Left ventricle myocardium inferior (tissue), 1 donor: ENCODE data around the gene AFMID. TPM values are rescaled to one million over a fixed set of nuclear protein-coding genes. Genes with fewer than 3 reads are reported as not detected.
A peak's percentile ranks its signal among the peaks of the same experiment; 100 is the strongest.

ENCODE experiments used
- DNase-seq: peaks from one replicate; pipeline ENCODE4 v3.0.0-alpha.2; 2020
- H3K27ac ChIP-seq: fragments of 200-600 bp; replicated peaks from 2 replicates; pipeline ENCODE4 v1.8.0; 2021
- H3K27me3 ChIP-seq: fragments of 200-600 bp; 2 replicates; pipeline ENCODE4 v1.8.0; 2021; ENCODE audit warnings: low read depth
- H3K36me3 ChIP-seq: fragments of 200-600 bp; 2 replicates; pipeline ENCODE4 v1.8.0; 2021
- H3K4me1 ChIP-seq: fragments of 200-600 bp; 2 replicates; pipeline ENCODE4 v1.8.0; 2021
- H3K4me3 ChIP-seq: fragments of 200-600 bp; 2 replicates; pipeline ENCODE4 v1.8.0; 2021; ENCODE audit warnings: mild to moderate bottlenecking, moderate library complexity
- H3K9me3 ChIP-seq: fragments of 200-600 bp; replicated peaks from 2 replicates; pipeline ENCODE4 v1.8.0; 2021
- intact Hi-C: fragments of 100-400 bp; cut with micrococcal nuclease; formaldehyde crosslinking; loops from one replicate; pipeline ENCODE4 v1.11.0; 2022
- total RNA-seq: library from RNA; stranded (reverse); fragmentation: NEBNext Ultra II Directional; extraction: Animal tissue kit (Norgen Biotek cat#: 25700); gene quantifications from one replicate; pipeline ENCODE4 v1.2.1, GENCODE V29; 2021
- TF ChIP-seq, protein P1 (sequence below): fragments of 200-600 bp; IDR thresholded peaks from 2 replicates; pipeline ENCODE4 v1.8.0; 2021; ENCODE audit warnings: antibody characterized with exemption, mild to moderate bottlenecking, borderline replicate concordance
- donor health status: DM: no; HTN: yes; CAD: no; lungs with severe emphysema.

Gene AFMID
- total RNA-seq, 1 donor from 2014 or later, result 22.5 TPM

DNA sequence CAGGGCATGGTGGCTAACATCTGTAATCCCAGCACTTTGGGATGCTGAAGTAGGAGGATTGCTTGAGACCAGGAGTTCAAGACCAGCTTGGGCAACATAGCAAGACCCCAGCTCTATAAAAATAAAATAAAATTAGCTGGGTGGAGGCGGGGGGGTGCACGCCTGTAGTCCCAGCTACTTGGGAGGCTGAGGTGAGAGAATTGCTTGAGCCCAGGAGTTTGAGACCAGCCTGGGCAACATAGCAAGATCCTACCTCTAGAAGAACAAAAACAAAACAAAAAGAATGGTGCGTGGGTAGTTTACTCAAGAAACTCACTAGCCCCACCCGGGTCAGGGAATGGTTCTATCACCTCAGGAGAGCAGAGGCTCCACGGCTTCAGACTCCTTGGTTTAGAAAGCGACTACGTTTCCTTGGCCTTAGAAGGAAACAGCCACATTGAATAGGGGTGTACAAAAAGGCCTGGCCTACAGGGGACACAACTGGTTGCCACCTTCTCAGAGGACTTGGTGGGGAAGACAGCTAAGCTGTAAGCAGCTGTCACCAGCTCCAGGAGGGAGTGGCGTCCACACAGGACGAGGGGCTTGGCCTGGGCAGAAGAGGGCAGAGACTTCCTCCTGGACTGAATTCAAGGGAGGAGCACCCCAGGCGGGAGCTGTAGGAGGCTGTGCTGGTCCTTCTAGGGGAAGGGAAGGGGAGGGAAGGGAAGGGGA lies 1.0 kb upstream of the AFMID start:
- Histone ChIP-seq H3K27ac (peak overlapping the region; percentile 42), H3K36me3 (peaks cover 11% of the 10 kb centered on the region), H3K9me3 (no peaks in the 10 kb centered on the region), H3K27me3 (no peaks in the 10 kb centered on the region), H3K4me3 (peak overlapping the region; percentile 66), H3K4me1 (peaks cover 35% of the 10 kb centered on the region)
- DNase-seq, result peak; percentile 43
- intact Hi-C loops, result no loop called here
- TF ChIP-seq, protein P1, sequence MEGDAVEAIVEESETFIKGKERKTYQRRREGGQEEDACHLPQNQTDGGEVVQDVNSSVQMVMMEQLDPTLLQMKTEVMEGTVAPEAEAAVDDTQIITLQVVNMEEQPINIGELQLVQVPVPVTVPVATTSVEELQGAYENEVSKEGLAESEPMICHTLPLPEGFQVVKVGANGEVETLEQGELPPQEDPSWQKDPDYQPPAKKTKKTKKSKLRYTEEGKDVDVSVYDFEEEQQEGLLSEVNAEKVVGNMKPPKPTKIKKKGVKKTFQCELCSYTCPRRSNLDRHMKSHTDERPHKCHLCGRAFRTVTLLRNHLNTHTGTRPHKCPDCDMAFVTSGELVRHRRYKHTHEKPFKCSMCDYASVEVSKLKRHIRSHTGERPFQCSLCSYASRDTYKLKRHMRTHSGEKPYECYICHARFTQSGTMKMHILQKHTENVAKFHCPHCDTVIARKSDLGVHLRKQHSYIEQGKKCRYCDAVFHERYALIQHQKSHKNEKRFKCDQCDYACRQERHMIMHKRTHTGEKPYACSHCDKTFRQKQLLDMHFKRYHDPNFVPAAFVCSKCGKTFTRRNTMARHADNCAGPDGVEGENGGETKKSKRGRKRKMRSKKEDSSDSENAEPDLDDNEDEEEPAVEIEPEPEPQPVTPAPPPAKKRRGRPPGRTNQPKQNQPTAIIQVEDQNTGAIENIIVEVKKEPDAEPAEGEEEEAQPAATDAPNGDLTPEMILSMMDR, result no peak

DNA sequence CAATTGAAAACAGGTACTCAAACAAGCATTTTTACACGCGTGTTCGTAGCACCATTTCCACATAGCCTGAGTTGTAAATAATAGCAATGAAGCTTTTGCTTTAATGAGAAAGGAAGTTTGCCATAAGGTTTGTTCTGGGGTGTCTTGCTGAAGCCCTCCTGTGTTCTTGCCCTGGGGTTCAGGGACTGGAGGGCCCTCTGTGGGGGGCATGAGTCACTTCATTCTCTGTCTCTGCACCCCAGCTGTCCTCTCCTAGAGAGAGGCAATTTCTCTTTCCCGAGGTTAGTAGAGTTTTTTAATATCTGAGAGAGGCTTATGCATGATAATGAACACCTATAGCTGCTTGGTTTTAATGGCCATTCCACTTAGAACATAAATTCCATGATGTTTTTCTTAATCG lies 9.6 kb downstream of the AFMID start:
- TF ChIP-seq, protein P1, result no peak
- no peaks in the 10 kb centered on the region for H3K27me3 ChIP-seq
- no peak overlapping the region for H3K4me3 ChIP-seq
- DNase-seq, result no peak
- peaks cover 44% of the 10 kb centered on the region for H3K36me3 ChIP-seq
- H3K4me1 ChIP-seq, result peaks cover 11% of the 10 kb centered on the region
- no peaks in the 10 kb centered on the region for H3K9me3 ChIP-seq
- H3K27ac ChIP-seq, result peak overlapping the region; percentile 61
- intact Hi-C loops, result no loop called here

DNA sequence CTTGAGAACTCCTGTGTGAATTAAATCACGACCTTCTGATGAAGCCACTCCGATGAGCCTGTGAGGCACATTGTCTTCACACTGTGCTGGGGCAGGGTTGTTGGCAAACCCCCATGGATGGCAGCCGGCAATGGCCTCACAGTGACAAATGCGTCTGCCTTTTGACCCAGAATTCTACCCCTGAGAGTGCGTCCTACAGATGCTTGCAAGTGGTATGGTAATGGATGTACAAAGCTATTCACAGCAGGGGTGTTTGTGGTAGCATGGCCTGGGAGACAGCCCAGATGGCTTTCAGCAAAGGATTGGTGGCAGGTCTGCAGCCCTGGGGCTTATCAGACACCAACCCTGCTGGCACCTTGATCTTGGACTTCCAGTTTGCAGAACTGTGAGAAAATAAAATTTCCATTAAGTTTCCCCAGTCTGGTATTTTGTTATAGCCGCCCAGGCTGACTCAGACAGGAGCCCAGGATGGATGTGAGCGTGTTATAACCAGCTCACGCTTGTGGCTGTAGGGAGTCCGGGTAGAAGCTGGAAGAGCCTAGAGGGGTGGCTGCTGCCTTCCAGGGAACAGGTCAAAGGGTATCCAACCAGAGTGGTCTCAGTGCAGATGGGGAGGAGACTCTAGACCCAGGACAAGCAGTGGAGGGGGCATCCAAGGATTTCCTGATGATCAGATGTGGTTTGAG lies 10.1 kb downstream of the AFMID start:
- Histone ChIP-seq H3K4me1 (peaks cover 12% of the 10 kb centered on the region), H3K27ac (peak overlapping the region; percentile 61), H3K27me3 (no peaks in the 10 kb centered on the region), H3K36me3 (peaks cover 40% of the 10 kb centered on the region), H3K4me3 (no peak overlapping the region), H3K9me3 (no peaks in the 10 kb centered on the region)
- TF ChIP-seq, protein P1, result no peak
- intact Hi-C loops, result no loop called here
- DNase-seq, result peak; percentile 42

DNA sequence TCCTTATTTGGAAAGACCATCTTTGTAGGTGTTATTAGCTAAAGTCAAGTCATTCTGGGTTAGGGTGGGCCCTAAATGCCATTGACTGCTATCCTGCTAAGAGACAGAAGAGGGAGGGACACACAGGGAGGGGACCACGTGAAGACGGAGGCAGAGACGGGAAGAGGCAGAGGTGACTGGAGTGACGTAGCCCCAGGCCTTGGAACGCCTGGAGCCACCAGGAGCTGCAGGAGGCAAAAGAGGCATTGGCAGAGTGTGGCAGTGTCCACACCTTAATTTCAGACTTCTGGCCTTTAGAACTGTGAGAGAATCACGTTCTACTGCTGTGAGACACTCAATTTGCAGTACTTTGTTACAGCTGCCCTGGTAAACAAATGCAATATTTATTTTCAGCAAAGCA lies 13.3 kb downstream of the AFMID start:
- TF ChIP-seq, protein P1, result no peak
- peaks cover 15% of the 10 kb centered on the region for H3K4me1 ChIP-seq
- no peaks in the 10 kb centered on the region for H3K9me3 ChIP-seq
- intact Hi-C loops, result no loop called here
- DNase-seq, result no peak
- peaks cover 34% of the 10 kb centered on the region for H3K36me3 ChIP-seq
- H3K27ac ChIP-seq, result no peak overlapping the region
- no peaks in the 10 kb centered on the region for H3K27me3 ChIP-seq
- no peak overlapping the region for H3K4me3 ChIP-seq

DNA sequence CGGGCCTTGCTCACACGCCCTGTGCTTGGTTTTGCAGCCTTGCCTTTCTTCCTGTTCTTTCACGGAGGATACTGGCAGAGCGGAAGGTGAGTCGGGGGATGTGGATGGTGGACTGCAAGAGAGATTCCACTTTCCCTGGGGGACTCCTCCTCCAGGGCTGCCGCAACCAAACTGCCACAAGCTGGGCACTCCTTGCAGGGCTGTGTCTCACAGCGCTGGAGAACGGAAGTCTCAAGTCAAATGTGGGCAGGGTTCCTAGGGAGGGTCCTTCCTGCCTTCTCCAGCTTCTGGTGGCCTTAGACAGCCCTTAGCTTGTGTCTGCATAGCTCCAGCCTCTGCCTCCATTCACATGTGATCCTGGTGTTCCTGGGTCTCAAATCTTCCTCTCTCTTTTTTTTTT lies 15.5 kb downstream of the AFMID start:
- DNase-seq, result no peak
- intact Hi-C loops, result no loop called here
- H3K4me3 ChIP-seq, result peak overlapping the region; percentile 17
- peaks cover 4% of the 10 kb centered on the region for H3K4me1 ChIP-seq
- no peaks in the 10 kb centered on the region for H3K9me3 ChIP-seq
- peak overlapping the region; percentile 68 for H3K27ac ChIP-seq
- peaks cover 21% of the 10 kb centered on the region for H3K36me3 ChIP-seq
- no peaks in the 10 kb centered on the region for H3K27me3 ChIP-seq
- TF ChIP-seq, protein P1, result no peak
